Measurements from ENCODE around the gene STK4.
"Not testable (repeated sequence)": the region's sequence is repeated elsewhere in the genome, so short reads cannot be mapped to it uniquely, and the experiment has no call there.

Gene STK4

GRCh38 chr20:45012682-45013302 lies 46.5 kb downstream of the STK4 start:
- H3K4me3 ChIP-seq (ENCODE audit: control insufficient read depth, low read depth, low read length), result no peak overlapping the region
- DNase-seq (ENCODE audit: low read depth), result peak; percentile 37
- TF ChIP-seq CTCF (conservative IDR thresholded peaks at IDR 0.05; ENCODE audit: control insufficient read depth, insufficient read depth, low read depth, low read length), result no peak

GRCh38 chr20:45014131-45014530 lies 47.8 kb downstream of the STK4 start:
- H3K4me3 ChIP-seq (ENCODE audit: control insufficient read depth, low read depth, low read length); DNase-seq (ENCODE audit: low read depth): not testable (repeated sequence)

- TF ChIP-seq CTCF (conservative IDR thresholded peaks at IDR 0.05; ENCODE audit: control insufficient read depth, insufficient read depth, low read depth, low read length), result no peak
- no peak overlapping the region for H3K4me3 ChIP-seq (ENCODE audit: control insufficient read depth, low read depth, low read length)
- DNase-seq (ENCODE audit: low read depth), result peak; percentile 61
Measured at GRCh38 chr20:45014671-45015415, 48.5 kb downstream of the STK4 start.

- no peak for TF ChIP-seq CTCF (conservative IDR thresholded peaks at IDR 0.05; ENCODE audit: control insufficient read depth, insufficient read depth, low read depth, low read length)
- no peak for DNase-seq (ENCODE audit: low read depth)
Measured at GRCh38 chr20:45016089-45016671, 49.9 kb downstream of the STK4 start.

GRCh38 chr20:45017281-45017680 lies 51.0 kb downstream of the STK4 start:
- H3K4me3 ChIP-seq (ENCODE audit: control insufficient read depth, low read depth, low read length), result no peak overlapping the region
- TF ChIP-seq CTCF (conservative IDR thresholded peaks at IDR 0.05; ENCODE audit: control insufficient read depth, insufficient read depth, low read depth, low read length), result no peak

More at GRCh38 chr20:45016089-45016671, 49.9 kb downstream of the STK4 start:
- H3K4me3 ChIP-seq (ENCODE audit: control insufficient read depth, low read depth, low read length), result no peak overlapping the region

GRCh38 chr20:45017857-45018256 lies 51.5 kb downstream of the STK4 start:
- H3K4me3 ChIP-seq (ENCODE audit: control insufficient read depth, low read depth, low read length), result no peak overlapping the region
- TF ChIP-seq CTCF (conservative IDR thresholded peaks at IDR 0.05; ENCODE audit: control insufficient read depth, insufficient read depth, low read depth, low read length), result no peak
- DNase-seq (ENCODE audit: low read depth), result no peak

More at GRCh38 chr20:45017281-45017680, 51.0 kb downstream of the STK4 start:
- no peak for DNase-seq (ENCODE audit: low read depth)

All from fibroblast of mammary gland (primary cell).